Dermis blood vessel endothelial cell (primary cell): ENCODE measurements around the gene ZNF407. TPM values are rescaled to one million over a fixed set of nuclear protein-coding genes. Genes with fewer than 3 reads are reported as not detected.

ENCODE experiments used
- DNase-seq: peaks from one replicate; pipeline ENCODE4 v3.0.0; 2010
- total RNA-seq: library from RNA; depleted of rRNA; stranded (reverse); fragments of >200 nt; gene quantifications from 2 replicates; pipeline ENCODE4 v1.2.3, GENCODE V29; 2014

Gene ZNF407
- total RNA-seq, 1 donor from 2014 or later: 22.8 TPM

- DNase-seq: peak; percentile 78
Observed at GRCh38 chr18:74834424-74835309, 237.0 kb downstream of the ZNF407 start.

- DNase-seq: peak; percentile 72
Observed at GRCh38 chr18:74836296-74837139, 238.8 kb downstream of the ZNF407 start.

GRCh38 chr18:74840492-74841167, 243.0 kb downstream of the ZNF407 start:
- DNase-seq: peak; percentile 74

DNA sequence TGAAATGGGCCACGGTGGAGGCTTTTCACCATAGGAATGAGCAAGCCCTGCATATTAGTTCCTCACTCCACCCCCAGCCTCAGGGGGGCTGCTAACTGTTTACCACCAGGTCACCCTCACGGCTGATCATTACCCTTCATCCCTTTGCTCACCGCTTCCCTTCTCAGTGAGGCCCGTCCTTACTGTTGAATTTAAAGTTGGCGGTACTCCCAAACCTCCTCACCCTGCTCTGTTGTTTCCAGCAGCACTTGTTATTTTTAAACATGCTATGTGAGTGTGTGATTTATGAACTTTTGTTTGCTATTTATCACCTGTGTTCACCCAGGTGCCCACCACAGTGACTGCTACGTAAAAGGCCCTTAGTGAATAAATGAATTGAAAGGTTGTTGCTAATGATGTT, 243.6 kb downstream of the ZNF407 start:
- no peak for DNase-seq

DNA sequence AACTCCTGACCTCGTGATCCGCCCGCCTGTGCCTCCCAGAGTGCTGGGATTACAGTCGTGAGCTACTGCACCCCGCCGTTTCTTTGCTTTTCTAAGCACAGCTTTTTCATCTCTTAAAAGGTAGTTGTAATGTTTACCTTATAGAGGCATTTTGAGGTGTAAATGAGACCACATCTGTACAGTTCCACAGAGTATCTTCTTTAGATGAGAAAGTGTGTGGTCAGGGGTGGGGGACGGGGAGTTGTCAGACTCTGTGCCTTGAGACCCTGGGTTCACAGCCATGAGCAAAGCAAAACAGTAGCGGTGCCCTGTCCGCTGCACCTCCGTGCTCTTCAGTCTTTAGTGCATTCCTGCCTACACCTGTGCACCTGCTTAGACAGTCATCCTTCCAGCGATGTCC, 251.6 kb downstream of the ZNF407 start:
- no peak for DNase-seq

DNA sequence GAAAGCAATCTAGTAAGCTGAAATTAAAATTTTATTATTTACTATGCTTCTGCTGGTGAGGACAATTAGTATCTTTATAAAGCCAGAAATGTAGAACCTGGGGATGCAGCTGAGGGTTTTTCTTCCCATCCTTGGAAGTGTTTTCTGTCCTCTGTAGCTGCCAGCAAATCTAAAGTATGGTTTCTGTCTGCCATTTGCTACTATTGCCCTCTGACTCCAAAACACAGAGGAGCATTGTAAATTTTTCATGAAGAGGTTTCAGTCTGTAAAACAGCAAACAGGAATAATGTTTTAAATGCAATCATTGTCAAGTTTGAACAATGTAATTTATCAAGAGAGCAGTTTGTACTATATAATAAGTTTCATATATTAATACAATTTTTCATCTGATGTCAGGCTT, 258.8 kb downstream of the ZNF407 start:
- no peak for DNase-seq

DNA sequence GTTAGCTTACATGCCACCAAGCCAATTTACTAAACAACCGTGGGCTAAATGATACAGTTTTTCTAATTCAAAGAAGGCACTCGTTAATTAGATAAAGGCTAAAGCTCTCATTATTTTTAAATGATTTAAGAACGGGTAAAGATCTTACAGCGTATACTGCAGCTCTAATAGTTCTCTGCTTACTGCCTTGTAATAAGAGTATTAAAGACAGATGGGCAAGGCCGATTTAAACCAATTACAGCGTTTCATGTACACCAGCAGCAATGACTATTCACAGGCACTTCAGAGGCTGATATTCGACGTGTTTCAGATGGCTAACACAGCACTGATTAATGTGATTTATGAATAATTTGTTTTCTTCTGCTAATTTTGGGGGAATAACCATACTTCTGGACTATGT, 259.3 kb downstream of the ZNF407 start:
- no peak for DNase-seq

GRCh38 chr18:74857901-74858300, 260.2 kb downstream of the ZNF407 start:
- no peak for DNase-seq

GRCh38 chr18:74861154-74861553, 263.5 kb downstream of the ZNF407 start:
- DNase-seq: no peak

- no peak for DNase-seq
Observed at GRCh38 chr18:74862094-74862493, 264.4 kb downstream of the ZNF407 start.

- DNase-seq: no peak
Observed at GRCh38 chr18:74866577-74866976, 268.9 kb downstream of the ZNF407 start.

- DNase-seq: no peak
Observed at GRCh38 chr18:74868461-74868860, 270.8 kb downstream of the ZNF407 start.

GRCh38 chr18:74869904-74870863, 272.5 kb downstream of the ZNF407 start:
- no peak for DNase-seq

DNA sequence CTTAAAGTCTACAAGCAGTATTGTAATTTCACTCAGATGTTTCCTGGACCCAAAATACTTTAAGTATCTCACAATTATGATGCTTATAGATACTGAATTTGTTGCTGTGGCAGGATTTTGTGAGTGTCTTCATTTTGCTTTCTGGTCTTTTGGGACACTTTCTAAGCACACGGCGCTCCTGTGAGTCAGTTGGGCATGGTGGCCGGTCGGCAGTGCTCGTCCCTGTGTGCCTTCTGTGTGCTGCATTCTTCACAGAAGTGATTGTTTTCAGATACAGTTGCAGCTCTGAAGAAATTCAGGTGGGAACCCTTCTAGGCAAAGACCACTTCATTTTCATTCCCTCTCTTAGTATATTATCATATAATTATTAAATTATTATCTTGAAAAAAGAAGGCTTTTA, 273.3 kb downstream of the ZNF407 start:
- DNase-seq: no peak

DNA sequence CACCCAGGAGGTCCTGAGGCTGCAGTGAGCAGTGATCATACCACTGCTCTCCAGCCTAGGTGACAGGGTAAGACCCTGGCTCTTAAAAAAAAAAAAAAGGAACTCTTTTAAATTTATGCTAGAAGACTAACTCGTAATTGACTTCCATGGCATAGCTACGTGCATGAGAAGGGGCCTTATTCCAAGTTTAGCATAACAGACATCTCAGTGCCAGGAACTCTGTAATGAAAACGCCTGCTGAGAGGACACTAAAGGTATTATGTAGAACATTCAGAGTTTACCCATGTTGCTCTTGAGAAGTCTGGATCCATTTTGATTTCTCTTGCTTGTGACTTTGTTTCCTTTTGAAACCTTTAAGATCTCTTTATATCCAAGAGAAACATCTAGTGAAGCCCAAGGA, 276.0 kb downstream of the ZNF407 start:
- DNase-seq: no peak

DNA sequence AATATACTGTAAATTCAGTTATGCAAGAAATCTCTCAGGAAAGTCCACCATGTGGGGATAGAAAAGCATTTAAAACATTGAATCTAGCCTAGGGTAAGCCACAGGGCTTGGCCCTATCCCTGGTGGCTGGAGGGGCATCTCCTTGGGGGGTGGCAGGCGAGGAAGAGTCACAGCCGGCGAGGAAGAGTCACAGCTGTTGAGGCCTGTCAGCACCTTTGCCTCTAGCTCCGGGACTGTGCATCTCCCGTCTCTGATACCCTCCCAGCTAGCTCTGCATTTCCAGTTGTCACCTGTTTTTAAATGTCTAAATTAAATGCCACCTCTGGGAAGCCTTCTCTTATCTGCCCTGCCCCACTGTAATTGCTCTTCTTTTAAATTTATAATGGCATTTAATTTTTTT, 276.7 kb downstream of the ZNF407 start:
- no peak for DNase-seq

DNA sequence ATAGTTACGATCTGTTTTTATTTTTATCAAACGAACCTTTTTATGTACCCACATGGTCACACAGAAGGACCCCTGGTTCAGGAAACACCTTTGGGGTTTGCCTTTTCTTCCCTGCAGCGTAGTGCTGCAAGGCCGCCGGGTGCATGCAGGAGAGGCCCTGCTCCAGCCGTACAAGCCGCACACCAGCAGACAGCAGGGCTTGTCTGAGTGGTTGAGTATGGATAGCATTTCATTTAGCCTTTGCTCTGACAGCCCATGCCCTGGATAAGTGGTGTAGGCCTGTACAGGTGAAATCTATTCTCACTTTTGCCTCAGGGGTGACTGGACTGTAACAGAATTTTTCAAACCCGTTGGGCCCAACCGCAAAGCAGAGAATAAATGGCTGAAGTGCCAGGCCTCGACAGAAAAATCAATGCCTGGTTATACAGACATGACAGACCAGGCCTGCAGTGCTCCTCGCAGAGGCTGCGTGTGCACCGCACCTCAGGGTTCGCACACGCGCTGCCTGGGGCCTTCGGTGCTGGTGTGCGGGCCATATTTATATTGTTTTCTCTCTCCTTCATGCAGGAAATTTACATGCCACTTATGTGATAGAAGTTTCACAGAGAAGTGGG, 279.1 kb downstream of the ZNF407 start:
- no peak for DNase-seq

- DNase-seq: no peak
Observed at GRCh38 chr18:74878267-74878666, 280.6 kb downstream of the ZNF407 start.

DNA sequence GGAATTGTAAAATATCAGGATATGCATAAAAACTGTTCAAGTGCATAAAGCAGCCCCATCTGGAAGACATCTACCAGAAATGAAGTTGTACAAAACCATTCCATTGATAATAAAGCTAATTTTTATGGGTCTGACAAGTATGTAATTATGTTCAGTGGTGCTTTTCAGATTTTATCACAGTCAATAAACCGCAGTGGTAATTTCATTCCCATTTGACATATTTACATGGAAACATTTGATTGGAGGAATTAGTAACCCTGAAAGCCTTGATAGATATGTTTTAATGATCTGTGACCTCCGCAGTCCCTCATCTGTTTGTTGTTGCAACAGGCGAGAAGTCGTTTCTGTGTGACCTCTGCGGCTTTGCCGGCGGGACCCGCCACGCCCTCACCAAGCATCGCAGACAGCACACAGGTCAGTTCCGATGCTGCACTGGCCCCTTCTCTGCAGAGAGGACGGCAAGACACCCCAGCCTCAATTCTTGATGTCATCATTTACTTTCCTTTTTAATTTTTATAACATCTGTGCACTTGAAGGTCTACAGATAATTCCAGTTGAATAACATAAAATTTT, 283.1 kb downstream of the ZNF407 start:
- no peak for DNase-seq

GRCh38 chr18:74892066-74892627, 294.5 kb downstream of the ZNF407 start:
- DNase-seq: no peak

- DNase-seq: peak; percentile 29
Observed at GRCh38 chr18:74895686-74896085, 298.0 kb downstream of the ZNF407 start.
